Neuronal stem cell (in vitro differentiated cells): Measurements from ENCODE around the gene PDCD2L.

Experiments
- DNase-seq: peaks from one replicate; pipeline ENCODE4 v3.0.0-alpha.2; 2013; ENCODE audit warnings: low spot score
- H2AFZ ChIP-seq: one replicate; pipeline ENCODE4 v1.6.1; 2013; ENCODE audit warnings: mild to moderate bottlenecking, low read length, inconsistent platforms
- H2AK5ac ChIP-seq: 2 replicates; pipeline ENCODE4 v1.6.1; 2013; ENCODE audit warnings: low read depth, mild to moderate bottlenecking, inconsistent platforms, low read length, moderate library complexity, mixed read lengths
- H2BK120ac ChIP-seq: 2 replicates; pipeline ENCODE4 v1.6.1; 2013; ENCODE audit warnings: low read depth, mild to moderate bottlenecking, inconsistent platforms, low read length, moderate library complexity, mixed read lengths
- H2BK12ac ChIP-seq: one replicate; pipeline ENCODE4 v1.6.1; 2013; ENCODE audit warnings: low read length, inconsistent platforms
- H2BK15ac ChIP-seq: 2 replicates; pipeline ENCODE4 v1.6.1; 2013; ENCODE audit warnings: mild to moderate bottlenecking, low read length, inconsistent platforms, mixed read lengths
- H2BK5ac ChIP-seq: one replicate; pipeline ENCODE4 v1.6.1; 2013; ENCODE audit warnings: inconsistent platforms, mild to moderate bottlenecking, low read length, moderate library complexity
- H3K14ac ChIP-seq: one replicate; pipeline ENCODE4 v1.6.1; 2013; ENCODE audit warnings: low read length, inconsistent platforms
- H3K18ac ChIP-seq: 2 replicates; pipeline ENCODE4 v1.6.1; 2013; ENCODE audit warnings: low read length, inconsistent platforms
- H3K23ac ChIP-seq: 2 replicates; pipeline ENCODE4 v1.6.1; 2013; ENCODE audit warnings: low read depth, mild to moderate bottlenecking, mixed read lengths, low read length, inconsistent platforms; ENCODE audit not compliant: poor library complexity
- H3K27ac ChIP-seq: replicated peaks from 3 replicates; pipeline ENCODE4 v1.5.1; 2013; ENCODE audit warnings: low read length, inconsistent platforms
- H3K27me3 ChIP-seq, 3 experiments: 2 replicates each; pipeline ENCODE4 v1.6.1; 2013; ENCODE audit warnings: low read length in 3 of 3, mild to moderate bottlenecking in 2 of 3, inconsistent platforms in 1 of 3, low read depth in 1 of 3, mixed read lengths in 1 of 3, moderate library complexity in 1 of 3; ENCODE audit not compliant: control insufficient read depth in 3 of 3, insufficient read depth in 3 of 3
- H3K36me3 ChIP-seq, 2 donors: replicated peaks in 1 of 2; 2 replicates each; pipeline ENCODE4 v1.6.1; 2013; ENCODE audit warnings: low read length in 2 of 2; ENCODE audit not compliant: control insufficient read depth in 2 of 2, insufficient read depth in 2 of 2
- H3K4ac ChIP-seq: 2 replicates; pipeline ENCODE4 v1.6.1; 2013; ENCODE audit warnings: inconsistent platforms, mild to moderate bottlenecking, low read length, moderate library complexity
- H3K4me1 ChIP-seq, 2 donors: 1 replicate in 1 of 2; 2 replicates in 1 of 2; pipeline ENCODE4 v1.6.1; 2013; ENCODE audit warnings: low read length in 2 of 2, low read depth in 1 of 2; ENCODE audit not compliant: control insufficient read depth in 2 of 2, insufficient read depth in 1 of 2
- H3K4me2 ChIP-seq: one replicate; pipeline ENCODE4 v1.6.1; 2013; ENCODE audit warnings: mild to moderate bottlenecking, low read length, inconsistent platforms; ENCODE audit not compliant: insufficient read depth, poor library complexity, severe bottlenecking
- H3K4me3 ChIP-seq, 2 donors: 2 replicates each; pipeline ENCODE4 v1.5.1; 2013; ENCODE audit warnings: low read length in 2 of 2, mild to moderate bottlenecking in 2 of 2, inconsistent platforms in 1 of 2, moderate library complexity in 1 of 2
- H3K79me1 ChIP-seq: one replicate; pipeline ENCODE4 v1.6.1; 2013; ENCODE audit warnings: low read depth, mild to moderate bottlenecking, inconsistent platforms, low read length, moderate library complexity
- H3K9ac ChIP-seq: one replicate; pipeline ENCODE4 v1.6.1; 2013; ENCODE audit warnings: mild to moderate bottlenecking, low read depth, low read length, inconsistent platforms; ENCODE audit not compliant: poor library complexity
- H3K9me3 ChIP-seq, 2 donors: replicated peaks in 1 of 2; 2 replicates each; pipeline versions ENCODE3 to v1.6.1; 2013; ENCODE audit warnings: low read length in 2 of 2, mild to moderate bottlenecking in 2 of 2, inconsistent platforms in 1 of 2, low read depth in 1 of 2, mixed read lengths in 1 of 2, moderate library complexity in 1 of 2; ENCODE audit not compliant: control insufficient read depth in 2 of 2, insufficient read depth in 1 of 2
- H4K8ac ChIP-seq: one replicate; pipeline ENCODE4 v1.6.1; 2013; ENCODE audit warnings: low read depth, mild to moderate bottlenecking, inconsistent platforms, low read length, moderate library complexity
- H4K91ac ChIP-seq: one replicate; pipeline ENCODE4 v1.6.1; 2013; ENCODE audit warnings: low read length, low read depth, mild to moderate bottlenecking, inconsistent platforms; ENCODE audit not compliant: poor library complexity
- WGBS, 2 donors: extraction: QIAGEN DNeasy Blood & Tissue Kit; methylation state at CpG; one replicate each; pipeline ENCODE4 v1.1.7; 2013; ENCODE audit warnings: missing lambda C conversion rate in 2 of 2, mixed read lengths in 1 of 2; ENCODE audit not compliant: insufficient read length in 2 of 2, insufficient replicate concordance in 1 of 2; ENCODE audit errors: extremely low coverage in 2 of 2; 5-methylcytosine and 5-hydroxymethylcytosine counted together

PDCD2L gene

DNA sequence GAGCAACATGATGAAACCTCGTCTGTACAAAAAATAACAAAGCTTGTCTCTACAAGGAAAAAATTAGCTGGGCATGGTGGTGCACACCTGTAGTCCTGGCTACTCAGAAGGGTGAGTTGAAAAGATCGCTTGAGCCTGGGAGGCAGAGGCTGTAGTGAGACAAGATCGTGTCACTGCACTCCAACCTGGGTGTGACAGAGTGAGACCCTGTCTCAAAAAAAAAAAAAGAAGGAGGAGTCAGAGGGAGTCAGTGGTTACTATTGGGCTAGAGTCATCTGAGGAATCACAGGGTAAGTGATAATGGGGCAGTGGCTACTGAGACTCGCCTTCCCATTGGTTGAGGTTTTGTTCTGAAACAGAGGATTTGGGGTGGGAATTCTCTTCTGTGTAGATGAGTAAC lies 41.1 kb upstream of the PDCD2L start:
- Histone ChIP-seq H3K27me3 (peaks cover 0 to 3% (median 0%) of the 10 kb centered on the region in 3 experiments), H4K91ac (no peak overlapping the region), H3K4me2 (no peak overlapping the region), H2BK5ac (no peak overlapping the region), H2BK12ac (no peak overlapping the region), H3K23ac (no peak overlapping the region), H3K14ac (no peak overlapping the region), H3K79me1 (peaks cover 6% of the 10 kb centered on the region), H3K4me1 (peaks cover 4 to 19% of the 10 kb centered on the region in 2 donors), H2BK15ac (no peak overlapping the region), H2AK5ac (no peak overlapping the region), H3K36me3 (peaks cover 11 to 21% of the 10 kb centered on the region in 2 donors), H3K4me3 (no peak overlapping the region), H3K9ac (no peak overlapping the region), H3K27ac (no peak overlapping the region), H2AFZ (peak overlapping the region; percentile 33), H3K9me3 (no peaks in the 10 kb centered on the region), H3K4ac (no peak overlapping the region), H4K8ac (no peak overlapping the region), H3K18ac (no peak overlapping the region), H2BK120ac (no peak overlapping the region)
- no peak for DNase-seq
- no CpG with 5 or more reads among the region's 4 CpGs for WGBS, 2 donors

GRCh38 chr19:34363930-34364329 lies 40.3 kb upstream of the PDCD2L start:
- H3K4me1 ChIP-seq = peaks cover 4 to 13% of the 10 kb centered on the region in 2 donors
- H3K23ac ChIP-seq = no peak overlapping the region
- WGBS, 2 donors = no CpG with 5 or more reads among the region's 5 CpGs
- no peak overlapping the region for H3K27ac ChIP-seq
- H2BK12ac ChIP-seq = no peak overlapping the region
- H2BK15ac ChIP-seq = no peak overlapping the region
- H2BK120ac ChIP-seq = no peak overlapping the region
- H3K4me2 ChIP-seq = no peak overlapping the region
- no peak overlapping the region for H2AK5ac ChIP-seq
- no peak overlapping the region for H2BK5ac ChIP-seq
- H2AFZ ChIP-seq = peak overlapping the region; percentile 99
- H3K4ac ChIP-seq = no peak overlapping the region
- H3K27me3 ChIP-seq = peaks cover 0 to 3% (median 0%) of the 10 kb centered on the region in 3 experiments
- no peak overlapping the region for H4K91ac ChIP-seq
- H3K9me3 ChIP-seq = no peaks in the 10 kb centered on the region
- no peak overlapping the region for H3K14ac ChIP-seq
- no peak overlapping the region for H3K4me3 ChIP-seq
- peaks cover 7% of the 10 kb centered on the region for H3K79me1 ChIP-seq
- H4K8ac ChIP-seq = no peak overlapping the region
- DNase-seq = no peak
- no peak overlapping the region for H3K9ac ChIP-seq
- no peak overlapping the region for H3K18ac ChIP-seq
- H3K36me3 ChIP-seq = peaks cover 17 to 29% of the 10 kb centered on the region in 2 donors

DNA sequence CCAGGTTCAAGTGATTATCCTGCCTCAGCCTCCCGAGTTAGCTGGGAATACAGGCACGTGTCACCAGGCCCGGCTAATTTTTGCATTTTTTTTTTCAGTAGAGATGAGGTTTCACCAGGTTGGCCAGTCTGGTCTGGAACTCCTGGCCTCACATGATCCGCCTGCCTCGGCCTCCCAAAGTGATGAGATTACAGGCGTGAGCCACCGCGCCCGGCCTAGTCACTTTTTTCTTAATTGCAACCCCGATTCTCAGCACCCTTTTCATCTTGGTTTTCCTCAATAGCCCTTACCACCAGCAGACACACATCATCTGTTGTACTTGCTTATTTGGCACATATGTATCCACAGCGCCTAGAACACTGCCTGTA lies 39.8 kb upstream of the PDCD2L start:
- H3K4me2 ChIP-seq = peak overlapping the region; percentile 84
- H3K9me3 ChIP-seq = no peaks in the 10 kb centered on the region
- peak overlapping the region; percentile 80 to 85 for H3K4me3 ChIP-seq
- no peak overlapping the region for H2BK15ac ChIP-seq
- peaks cover 7% of the 10 kb centered on the region for H3K79me1 ChIP-seq
- no peak for DNase-seq
- no peak overlapping the region for H3K9ac ChIP-seq
- H4K91ac ChIP-seq = no peak overlapping the region
- H3K4me1 ChIP-seq = peaks cover 4 to 13% of the 10 kb centered on the region in 2 donors
- no peak overlapping the region for H2BK5ac ChIP-seq
- H2BK12ac ChIP-seq = no peak overlapping the region
- no peak overlapping the region for H3K4ac ChIP-seq
- H2AFZ ChIP-seq = peak overlapping the region; percentile 99
- no CpG with 5 or more reads among the region's 11 CpGs for WGBS, 2 donors
- H4K8ac ChIP-seq = no peak overlapping the region
- H3K36me3 ChIP-seq = peaks cover 17 to 34% of the 10 kb centered on the region in 2 donors
- no peak overlapping the region for H3K18ac ChIP-seq
- no peak overlapping the region for H3K14ac ChIP-seq
- H2BK120ac ChIP-seq = no peak overlapping the region
- no peak overlapping the region for H3K27ac ChIP-seq
- H3K23ac ChIP-seq = no peak overlapping the region
- H3K27me3 ChIP-seq = peaks cover 0 to 3% (median 0%) of the 10 kb centered on the region in 3 experiments
- H2AK5ac ChIP-seq = no peak overlapping the region

GRCh38 chr19:34364830-34365462 lies 39.3 kb upstream of the PDCD2L start, which contains the start of gene GPI:
GPI (plus strand) TSS chr19:34365196; CDS start chr19:34365267, 71 bp downstream.
- Histone ChIP-seq H3K18ac (peak within 1 kb of the TSS; percentile 97), H3K79me1 (peaks cover 7% of the 10 kb centered on the region), H3K4me3 (peak within 1 kb of the TSS; percentile 85 to 86), H3K4ac (no peak within 1 kb of the TSS), H3K36me3 (peaks cover 19 to 38% of the 10 kb centered on the region in 2 donors), H4K91ac (no peak within 1 kb of the TSS), H2BK120ac (peak within 1 kb of the TSS; percentile 38), H3K27me3 (peaks cover 0 to 3% (median 0%) of the 10 kb centered on the region in 3 experiments), H2BK5ac (peak within 1 kb of the TSS; percentile 68), H2AFZ (peak within 1 kb of the TSS; percentile 99), H4K8ac (peak within 1 kb of the TSS; percentile 70), H3K9ac (peak within 1 kb of the TSS; percentile 93), H3K14ac (peak within 1 kb of the TSS; percentile 63), H2BK15ac (peak within 1 kb of the TSS; percentile 27), H3K4me1 (peaks cover 4 to 9% of the 10 kb centered on the region in 2 donors), H3K23ac (peak within 1 kb of the TSS; percentile 74), H3K9me3 (no peaks in the 10 kb centered on the region), H2BK12ac (no peak within 1 kb of the TSS), H2AK5ac (peak within 1 kb of the TSS; percentile 89), H3K4me2 (peak within 1 kb of the TSS; percentile 84), H3K27ac (no peak within 1 kb of the TSS)
- DNase-seq = no peak
- WGBS, 2 donors = no CpG with 5 or more reads among the region's 67 CpGs
